ENCODE results near the gene TRAM2.

TRAM2 gene

GRCh38 chr6:52547647-52548352, 29.1 kb downstream of the TRAM2 start:
- H3K27me3 Mint-ChIP-seq, result no peaks in the 10 kb centered on the region

GRCh38 chr6:52546678-52547077, 30.2 kb downstream of the TRAM2 start:
- Mint-ChIP-seq H3K9me3 (no peaks in the 10 kb centered on the region), H3K4me3 (no peak overlapping the region), H3K27ac (peak overlapping the region in 1 of 2 donors; percentile 0), H3K4me1 (peaks cover 20% of the 10 kb centered on the region), H3K27me3 (no peaks in the 10 kb centered on the region)
- no peak for DNase-seq
- no peak for ATAC-seq

More at GRCh38 chr6:52547647-52548352, 29.1 kb downstream of the TRAM2 start:
- H3K9me3 Mint-ChIP-seq, result no peaks in the 10 kb centered on the region
- H3K4me3 Mint-ChIP-seq, result no peak overlapping the region
- no peak for DNase-seq
- H3K27ac Mint-ChIP-seq, result no peak overlapping the region
- ATAC-seq, result no peak
- H3K4me1 Mint-ChIP-seq, result peaks cover 20% of the 10 kb centered on the region

GRCh38 chr6:52546192-52546591, 30.7 kb downstream of the TRAM2 start:
- no peaks in the 10 kb centered on the region for H3K9me3 Mint-ChIP-seq
- H3K27me3 Mint-ChIP-seq, result no peaks in the 10 kb centered on the region
- DNase-seq (no peak), ATAC-seq (no peak)
- peaks cover 20% of the 10 kb centered on the region for H3K4me1 Mint-ChIP-seq
- no peak overlapping the region for H3K27ac Mint-ChIP-seq
- no peak overlapping the region for H3K4me3 Mint-ChIP-seq

- Mint-ChIP-seq H3K27ac (no peak overlapping the region), H3K27me3 (no peaks in the 10 kb centered on the region), H3K9me3 (no peaks in the 10 kb centered on the region), H3K4me3 (no peak overlapping the region), H3K4me1 (peaks cover 20% of the 10 kb centered on the region)
- ATAC-seq, result no peak
- no peak for DNase-seq
Measured at GRCh38 chr6:52545406-52546119, 31.3 kb downstream of the TRAM2 start.

- Mint-ChIP-seq H3K4me1 (peaks cover 14% of the 10 kb centered on the region), H3K27me3 (no peaks in the 10 kb centered on the region), H3K4me3 (no peak overlapping the region), H3K27ac (no peak overlapping the region), H3K9me3 (no peaks in the 10 kb centered on the region)
- DNase-seq (no peak), ATAC-seq (no peak)
Measured at GRCh38 chr6:52544602-52545405, 32.1 kb downstream of the TRAM2 start.

GRCh38 chr6:52543729-52544601, 32.9 kb downstream of the TRAM2 start:
- peaks cover 13% of the 10 kb centered on the region for H3K4me1 Mint-ChIP-seq
- no peak overlapping the region for H3K27ac Mint-ChIP-seq
- no peaks in the 10 kb centered on the region for H3K27me3 Mint-ChIP-seq
- H3K4me3 Mint-ChIP-seq, result no peak overlapping the region
- no peaks in the 10 kb centered on the region for H3K9me3 Mint-ChIP-seq
- DNase-seq, result no peak
- ATAC-seq, result no peak

- Mint-ChIP-seq H3K4me1 (peaks cover 13% of the 10 kb centered on the region), H3K9me3 (no peaks in the 10 kb centered on the region), H3K4me3 (no peak overlapping the region), H3K27ac (no peak overlapping the region), H3K27me3 (no peaks in the 10 kb centered on the region)
- no peak for ATAC-seq
- DNase-seq, result no peak
Measured at GRCh38 chr6:52543262-52543661, 33.6 kb downstream of the TRAM2 start.

GRCh38 chr6:52541135-52541534, 35.7 kb downstream of the TRAM2 start:
- Mint-ChIP-seq H3K9me3 (no peaks in the 10 kb centered on the region), H3K4me3 (no peak overlapping the region), H3K27me3 (no peaks in the 10 kb centered on the region), H3K4me1 (peaks cover 28% of the 10 kb centered on the region), H3K27ac (no peak overlapping the region)
- no peak for DNase-seq
- no peak for ATAC-seq

GRCh38 chr6:52540286-52540902, 36.5 kb downstream of the TRAM2 start:
- H3K4me1 Mint-ChIP-seq, result peaks cover 28% of the 10 kb centered on the region
- H3K27ac Mint-ChIP-seq, result no peak overlapping the region
- no peaks in the 10 kb centered on the region for H3K9me3 Mint-ChIP-seq

GRCh38 chr6:52539607-52540006, 37.3 kb downstream of the TRAM2 start:
- ATAC-seq (no peak), DNase-seq (no peak)
- no peaks in the 10 kb centered on the region for H3K27me3 Mint-ChIP-seq
- no peak overlapping the region for H3K27ac Mint-ChIP-seq
- H3K4me3 Mint-ChIP-seq, result no peak overlapping the region
- no peaks in the 10 kb centered on the region for H3K9me3 Mint-ChIP-seq
- H3K4me1 Mint-ChIP-seq, result peaks cover 36% of the 10 kb centered on the region

More at GRCh38 chr6:52540286-52540902, 36.5 kb downstream of the TRAM2 start:
- DNase-seq (no peak), ATAC-seq (no peak)
- no peak overlapping the region for H3K4me3 Mint-ChIP-seq
- H3K27me3 Mint-ChIP-seq, result no peaks in the 10 kb centered on the region

- Mint-ChIP-seq H3K27me3 (no peaks in the 10 kb centered on the region), H3K9me3 (no peaks in the 10 kb centered on the region), H3K27ac (no peak overlapping the region), H3K4me1 (peaks cover 39% of the 10 kb centered on the region), H3K4me3 (no peak overlapping the region)
- no peak for DNase-seq
- no peak for ATAC-seq
Measured at GRCh38 chr6:52538901-52539354, 37.9 kb downstream of the TRAM2 start.

GRCh38 chr6:52538252-52538900, 38.5 kb downstream of the TRAM2 start:
- no peak for DNase-seq

GRCh38 chr6:52537001-52537753, 39.7 kb downstream of the TRAM2 start:
- peaks cover 39% of the 10 kb centered on the region for H3K4me1 Mint-ChIP-seq
- H3K9me3 Mint-ChIP-seq, result no peaks in the 10 kb centered on the region
- ATAC-seq (peak; percentile 55), DNase-seq (peak in 1 of 2 donors; percentile 24)
- no peak overlapping the region for H3K4me3 Mint-ChIP-seq
- no peak overlapping the region for H3K27ac Mint-ChIP-seq
- H3K27me3 Mint-ChIP-seq, result no peaks in the 10 kb centered on the region

More at GRCh38 chr6:52538252-52538900, 38.5 kb downstream of the TRAM2 start:
- H3K4me3 Mint-ChIP-seq, result no peak overlapping the region
- H3K27me3 Mint-ChIP-seq, result no peaks in the 10 kb centered on the region
- no peak overlapping the region for H3K27ac Mint-ChIP-seq
- H3K9me3 Mint-ChIP-seq, result no peaks in the 10 kb centered on the region
- no peak for ATAC-seq
- peaks cover 39% of the 10 kb centered on the region for H3K4me1 Mint-ChIP-seq

Data from stimulated activated naive CD8-positive, alpha-beta T cell treated with anti-CD3 and anti-CD28 coated beads, Interleukin-15, amount 100 ng/mL, for 72 hours (primary cell).